ENCODE results near the gene GALNT2.

GALNT2 gene

DNA sequence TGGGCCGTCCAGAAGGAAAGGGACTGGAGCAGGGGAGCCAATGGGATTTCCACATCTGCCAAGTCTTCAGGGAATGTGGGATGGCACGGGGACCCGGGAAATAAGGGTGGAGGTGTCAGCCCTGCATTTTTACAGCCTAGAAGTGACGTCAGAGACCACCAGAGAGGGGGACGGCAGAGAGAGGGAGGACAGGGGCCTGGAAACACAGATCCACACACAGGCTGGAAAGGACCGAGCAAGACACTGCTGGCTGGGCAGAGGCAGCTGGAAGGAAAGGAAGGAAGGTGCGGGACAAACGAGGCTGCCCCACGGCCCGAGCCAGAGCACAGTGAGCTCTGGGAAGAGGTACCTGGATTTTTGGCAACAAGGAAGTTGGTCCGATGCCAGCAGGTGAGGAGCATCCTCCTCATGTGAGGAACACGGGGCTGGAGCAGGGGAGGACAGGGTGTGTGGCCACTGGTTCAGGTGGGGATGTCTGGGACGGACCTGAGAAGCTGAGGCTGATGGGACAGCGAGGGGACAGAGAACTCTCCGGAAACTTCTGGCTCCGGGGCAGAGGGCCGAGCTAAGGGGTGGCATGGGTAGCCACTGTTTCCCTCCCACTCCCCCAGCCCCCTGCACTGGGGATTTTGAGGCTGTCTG is 220.8 kb downstream of the GALNT2 start:
- H4K12ac ChIP-seq (ENCODE audit: low read depth, low read length) = no peak overlapping the region
- H3K23ac ChIP-seq (ENCODE audit: low read length) = no peak overlapping the region
- H3K9me3 ChIP-seq (ENCODE audit: insufficient read depth, low read depth, low read length) = no peaks in the 10 kb centered on the region
- H3K79me1 ChIP-seq (ENCODE audit: low read length) = no peaks in the 10 kb centered on the region
- H3K14ac ChIP-seq (ENCODE audit: low read length) = no peak overlapping the region
- no peak overlapping the region for H4K8ac ChIP-seq (ENCODE audit: low read depth, low read length)
- no peak overlapping the region for H3K4me3 ChIP-seq (ENCODE audit: low read depth, low read length)
- H4K91ac ChIP-seq (ENCODE audit: low read depth, low read length) = no peak overlapping the region
- no peak overlapping the region for H2AFZ ChIP-seq (ENCODE audit: insufficient read depth, low read length, poor library complexity)
- no peak overlapping the region for H3K27ac ChIP-seq (ENCODE audit: low read depth, low read length)
- H2BK120ac ChIP-seq (ENCODE audit: insufficient read depth, low read length, poor library complexity) = no peak overlapping the region
- H3K4ac ChIP-seq (ENCODE audit: low read depth, low read length) = no peak overlapping the region
- H3K4me1 ChIP-seq (ENCODE audit: control insufficient read depth in 1 of 2, insufficient read depth in 2 of 2, low read length in 2 of 2) = no peaks in the 10 kb centered on the region
- DNase-seq = no peak
- H2BK5ac ChIP-seq (ENCODE audit: low read depth, low read length, poor library complexity) = no peak overlapping the region
- H3K36me3 ChIP-seq (ENCODE audit: control insufficient read depth in 1 of 2, insufficient read depth in 2 of 2, low read length in 2 of 2) = peaks cover under 1 to 5% of the 10 kb centered on the region in 2 experiments
- no CpG with 5 or more reads among the region's 17 CpGs for WGBS (ENCODE audit: extremely low coverage, insufficient coverage, insufficient read length)
- H3K79me2 ChIP-seq (ENCODE audit: control insufficient read depth, insufficient read depth, low read length, poor library complexity) = peaks cover 1% of the 10 kb centered on the region
- H2AK5ac ChIP-seq (ENCODE audit: low read length) = no peak overlapping the region
- no peak overlapping the region for H3K9ac ChIP-seq (ENCODE audit: low read length)
- H3K4me2 ChIP-seq (ENCODE audit: low read length) = no peak overlapping the region
- peaks cover 9% of the 10 kb centered on the region for H3K27me3 ChIP-seq (ENCODE audit: insufficient read depth, low read length)
- H2BK12ac ChIP-seq (ENCODE audit: low read length) = no peak overlapping the region
- H3K18ac ChIP-seq (ENCODE audit: low read length) = no peak overlapping the region

DNA sequence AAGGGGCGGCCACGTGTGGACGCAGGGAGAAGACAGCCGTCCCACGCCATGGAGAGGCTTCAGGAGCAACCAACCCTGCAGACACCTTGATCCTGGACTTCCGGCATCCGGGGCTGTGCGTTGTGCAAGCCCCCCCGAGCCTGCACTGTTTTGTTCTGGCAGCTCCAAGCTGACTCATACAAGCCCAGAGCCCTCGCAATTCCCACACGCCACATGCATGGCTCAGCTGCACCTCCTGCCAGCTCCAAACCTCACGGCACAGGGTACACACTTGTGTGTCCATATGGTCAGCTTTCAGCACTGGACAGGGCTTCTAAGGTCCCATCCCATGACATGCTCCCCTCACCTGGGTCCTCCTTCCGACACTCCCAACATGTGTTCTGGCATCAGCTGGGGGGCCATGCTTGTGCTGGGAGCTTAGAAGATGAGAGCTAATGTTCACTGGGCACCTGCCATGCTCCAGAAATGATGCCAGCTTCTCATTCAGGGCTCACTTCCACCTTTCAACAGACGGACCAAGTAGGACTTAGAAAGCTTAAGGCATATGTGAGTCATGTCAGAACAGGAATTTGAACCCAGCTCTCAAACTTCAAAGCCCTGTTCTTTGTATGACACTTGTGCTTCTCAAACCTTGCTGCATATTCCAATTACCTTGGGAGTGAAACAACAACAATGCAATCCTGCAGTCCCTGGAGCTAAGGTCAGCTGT is 221.8 kb downstream of the GALNT2 start:
- H3K23ac ChIP-seq (ENCODE audit: low read length) = no peak overlapping the region
- no peak overlapping the region for H2AFZ ChIP-seq (ENCODE audit: insufficient read depth, low read length, poor library complexity)
- peaks cover 0 to under 1% of the 10 kb centered on the region in 2 experiments for H3K36me3 ChIP-seq (ENCODE audit: control insufficient read depth in 1 of 2, insufficient read depth in 2 of 2, low read length in 2 of 2)
- no peaks in the 10 kb centered on the region for H3K79me2 ChIP-seq (ENCODE audit: control insufficient read depth, insufficient read depth, low read length, poor library complexity)
- no peak overlapping the region for H3K27ac ChIP-seq (ENCODE audit: low read depth, low read length)
- H3K4me3 ChIP-seq (ENCODE audit: low read depth, low read length) = no peak overlapping the region
- no peaks in the 10 kb centered on the region for H3K4me1 ChIP-seq (ENCODE audit: control insufficient read depth in 1 of 2, insufficient read depth in 2 of 2, low read length in 2 of 2)
- no peak overlapping the region for H3K18ac ChIP-seq (ENCODE audit: low read length)
- H3K14ac ChIP-seq (ENCODE audit: low read length) = no peak overlapping the region
- H4K91ac ChIP-seq (ENCODE audit: low read depth, low read length) = no peak overlapping the region
- no peak overlapping the region for H3K4me2 ChIP-seq (ENCODE audit: low read length)
- H2AK5ac ChIP-seq (ENCODE audit: low read length) = no peak overlapping the region
- WGBS (ENCODE audit: extremely low coverage, insufficient coverage, insufficient read length) = no CpG with 5 or more reads among the region's 14 CpGs
- H3K4ac ChIP-seq (ENCODE audit: low read depth, low read length) = no peak overlapping the region
- H2BK120ac ChIP-seq (ENCODE audit: insufficient read depth, low read length, poor library complexity) = no peak overlapping the region
- H3K9ac ChIP-seq (ENCODE audit: low read length) = no peak overlapping the region
- H3K27me3 ChIP-seq (ENCODE audit: insufficient read depth, low read length) = peaks cover 9% of the 10 kb centered on the region
- H3K9me3 ChIP-seq (ENCODE audit: insufficient read depth, low read depth, low read length) = peaks cover 1% of the 10 kb centered on the region
- H4K8ac ChIP-seq (ENCODE audit: low read depth, low read length) = no peak overlapping the region
- H3K79me1 ChIP-seq (ENCODE audit: low read length) = no peaks in the 10 kb centered on the region
- H2BK12ac ChIP-seq (ENCODE audit: low read length) = no peak overlapping the region
- no peak for DNase-seq
- H2BK5ac ChIP-seq (ENCODE audit: low read depth, low read length, poor library complexity) = no peak overlapping the region
- H4K12ac ChIP-seq (ENCODE audit: low read depth, low read length) = no peak overlapping the region

DNA sequence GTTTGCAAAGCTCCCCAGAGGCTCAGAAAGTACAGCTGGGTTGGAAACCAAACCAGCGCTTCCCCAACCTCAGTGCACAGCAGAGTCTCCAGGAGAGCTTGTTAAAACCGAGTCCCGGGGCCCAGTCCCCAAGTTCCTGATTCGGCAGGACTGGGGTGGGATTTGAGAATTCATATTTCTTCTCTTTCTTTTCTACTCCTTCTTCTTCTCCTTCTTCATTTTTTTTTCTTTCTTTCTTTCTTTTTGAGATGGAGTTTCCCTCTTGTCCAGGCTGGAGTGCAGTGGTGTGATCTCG is 222.3 kb downstream of the GALNT2 start:
- no peak overlapping the region for H2BK120ac ChIP-seq (ENCODE audit: insufficient read depth, low read length, poor library complexity)
- no peaks in the 10 kb centered on the region for H3K79me2 ChIP-seq (ENCODE audit: control insufficient read depth, insufficient read depth, low read length, poor library complexity)
- H3K9me3 ChIP-seq (ENCODE audit: insufficient read depth, low read depth, low read length) = peaks cover 1% of the 10 kb centered on the region
- peaks cover 9% of the 10 kb centered on the region for H3K27me3 ChIP-seq (ENCODE audit: insufficient read depth, low read length)
- H3K14ac ChIP-seq (ENCODE audit: low read length) = no peak overlapping the region
- H2BK12ac ChIP-seq (ENCODE audit: low read length) = no peak overlapping the region
- no peak overlapping the region for H2AK5ac ChIP-seq (ENCODE audit: low read length)
- H3K4me3 ChIP-seq (ENCODE audit: low read depth, low read length) = no peak overlapping the region
- no peaks in the 10 kb centered on the region for H3K79me1 ChIP-seq (ENCODE audit: low read length)
- no peak overlapping the region for H3K23ac ChIP-seq (ENCODE audit: low read length)
- H3K4ac ChIP-seq (ENCODE audit: low read depth, low read length) = no peak overlapping the region
- H3K4me2 ChIP-seq (ENCODE audit: low read length) = no peak overlapping the region
- no peak overlapping the region for H4K8ac ChIP-seq (ENCODE audit: low read depth, low read length)
- no peak overlapping the region for H3K27ac ChIP-seq (ENCODE audit: low read depth, low read length)
- no peaks in the 10 kb centered on the region for H3K36me3 ChIP-seq (ENCODE audit: control insufficient read depth in 1 of 2, insufficient read depth in 2 of 2, low read length in 2 of 2)
- no peak for DNase-seq
- no peaks in the 10 kb centered on the region for H3K4me1 ChIP-seq (ENCODE audit: control insufficient read depth in 1 of 2, insufficient read depth in 2 of 2, low read length in 2 of 2)
- WGBS (ENCODE audit: extremely low coverage, insufficient coverage, insufficient read length) = no CpG with 5 or more reads among the region's 5 CpGs
- H3K9ac ChIP-seq (ENCODE audit: low read length) = no peak overlapping the region
- H2BK5ac ChIP-seq (ENCODE audit: low read depth, low read length, poor library complexity) = no peak overlapping the region
- no peak overlapping the region for H4K12ac ChIP-seq (ENCODE audit: low read depth, low read length)
- H3K18ac ChIP-seq (ENCODE audit: low read length) = no peak overlapping the region
- no peak overlapping the region for H2AFZ ChIP-seq (ENCODE audit: insufficient read depth, low read length, poor library complexity)
- no peak overlapping the region for H4K91ac ChIP-seq (ENCODE audit: low read depth, low read length)

GRCh38 chr1:230291731-230292620 is 224.9 kb downstream of the GALNT2 start:
- Histone ChIP-seq H4K12ac (ENCODE audit: low read depth, low read length) (no peak overlapping the region), H2AK5ac (ENCODE audit: low read length) (no peak overlapping the region), H2BK120ac (ENCODE audit: insufficient read depth, low read length, poor library complexity) (no peak overlapping the region), H3K18ac (ENCODE audit: low read length) (no peak overlapping the region), H2AFZ (ENCODE audit: insufficient read depth, low read length, poor library complexity) (no peak overlapping the region), H3K9me3 (ENCODE audit: insufficient read depth, low read depth, low read length) (peaks cover 1% of the 10 kb centered on the region), H4K8ac (ENCODE audit: low read depth, low read length) (no peak overlapping the region), H3K9ac (ENCODE audit: low read length) (no peak overlapping the region), H2BK12ac (ENCODE audit: low read length) (no peak overlapping the region), H3K27me3 (ENCODE audit: insufficient read depth, low read length) (peaks cover 9% of the 10 kb centered on the region), H3K14ac (ENCODE audit: low read length) (no peak overlapping the region), H2BK5ac (ENCODE audit: low read depth, low read length, poor library complexity) (no peak overlapping the region), H3K36me3 (ENCODE audit: control insufficient read depth in 1 of 2, insufficient read depth in 2 of 2, low read length in 2 of 2) (no peaks in the 10 kb centered on the region), H3K79me1 (ENCODE audit: low read length) (no peaks in the 10 kb centered on the region), H3K4me2 (ENCODE audit: low read length) (no peak overlapping the region), H3K4me3 (ENCODE audit: low read depth, low read length) (no peak overlapping the region), H4K91ac (ENCODE audit: low read depth, low read length) (no peak overlapping the region), H3K79me2 (ENCODE audit: control insufficient read depth, insufficient read depth, low read length, poor library complexity) (no peaks in the 10 kb centered on the region), H3K4ac (ENCODE audit: low read depth, low read length) (no peak overlapping the region), H3K4me1 (ENCODE audit: control insufficient read depth in 1 of 2, insufficient read depth in 2 of 2, low read length in 2 of 2) (no peaks in the 10 kb centered on the region), H3K27ac (ENCODE audit: low read depth, low read length) (no peak overlapping the region), H3K23ac (ENCODE audit: low read length) (no peak overlapping the region)
- WGBS (ENCODE audit: extremely low coverage, insufficient coverage, insufficient read length) = no CpG with 5 or more reads among the region's 28 CpGs
- no peak for DNase-seq

All from trophoblast cell (in vitro differentiated cells and primary cell).